HEK293 (cell line): ENCODE results near the gene PIM3.
A peak's percentile ranks its signal among the peaks of the same experiment; 100 is the strongest.

Experiments used
- CTCF ChIP-seq: fragments of 450-650 bp; formaldehyde crosslinking; IDR thresholded peaks from 2 replicates; pipeline ENCODE4 v1.5.1; 2016; ENCODE audit warnings: missing biosample characterization, missing genetic modification characterization
- HOXC10 ChIP-seq: sonication (generic); formaldehyde crosslinking; IDR thresholded peaks from 2 replicates; pipeline ENCODE4 v1.8.1; 2023; ENCODE audit warnings: mild to moderate bottlenecking, missing genetic modification reagents
- RBAK ChIP-seq: fragments of 450-650 bp; formaldehyde crosslinking; IDR thresholded peaks from 2 replicates; pipeline ENCODE4 v1.5.1; 2016; ENCODE audit warnings: missing biosample characterization, missing genetic modification characterization
- REST ChIP-seq: fragments of 450-650 bp; formaldehyde crosslinking; IDR thresholded peaks from 2 replicates; pipeline ENCODE4 v1.5.1; 2016; ENCODE audit warnings: missing biosample characterization, missing genetic modification characterization
- SALL2 ChIP-seq: fragments of 450-650 bp; formaldehyde crosslinking; IDR thresholded peaks from 2 replicates; pipeline ENCODE4 v1.5.0; 2017; ENCODE audit warnings: missing biosample characterization, mild to moderate bottlenecking, missing genetic modification characterization, borderline replicate concordance
- SCRT2 ChIP-seq: fragments of 450-650 bp; formaldehyde crosslinking; IDR thresholded peaks from 2 replicates; pipeline ENCODE4 v1.5.1; 2016; ENCODE audit warnings: missing biosample characterization, missing genetic modification characterization
- ZBTB10 ChIP-seq: fragments of 450-650 bp; formaldehyde crosslinking; IDR thresholded peaks from 2 replicates; pipeline ENCODE4 v1.5.1; 2016; ENCODE audit warnings: missing biosample characterization, missing genetic modification characterization
- ZNF10 ChIP-seq: fragments of 450-650 bp; formaldehyde crosslinking; IDR thresholded peaks from 2 replicates; pipeline ENCODE4 v1.5.1; 2017; ENCODE audit warnings: missing biosample characterization, missing genetic modification characterization
- ZNF16 ChIP-seq: fragments of 450-650 bp; formaldehyde crosslinking; IDR thresholded peaks from 2 replicates; pipeline ENCODE4 v1.5.1; 2016; ENCODE audit warnings: low read depth, missing biosample characterization, missing genetic modification characterization
- ZNF221 ChIP-seq: fragments of 450-650 bp; formaldehyde crosslinking; IDR thresholded peaks from 2 replicates; pipeline ENCODE4 v1.5.1; 2017; ENCODE audit warnings: missing biosample characterization, missing genetic modification characterization, borderline replicate concordance
- ZNF449 ChIP-seq: fragments of 450-650 bp; formaldehyde crosslinking; IDR thresholded peaks from 2 replicates; pipeline ENCODE4 v1.5.1; 2017; ENCODE audit warnings: missing biosample characterization, mild to moderate bottlenecking, missing genetic modification characterization, moderate library complexity
- ZNF488 ChIP-seq: fragments of 450-650 bp; formaldehyde crosslinking; IDR thresholded peaks from 2 replicates; pipeline ENCODE4 v1.5.1; 2016; ENCODE audit warnings: missing biosample characterization, missing genetic modification characterization
- ZNF518A ChIP-seq: fragments of 450-650 bp; formaldehyde crosslinking; conservative IDR thresholded peaks from 2 replicates; pipeline ENCODE4 v1.5.1; 2016; ENCODE audit warnings: low read depth, missing biosample characterization, missing genetic modification characterization
- ZNF596 ChIP-seq: fragments of 450-650 bp; IDR thresholded peaks from 2 replicates; pipeline ENCODE4 v1.5.0; 2018; ENCODE audit warnings: missing biosample characterization, mild to moderate bottlenecking, missing genetic modification characterization, moderate library complexity
- ZNF785 ChIP-seq: fragments of 450-650 bp; formaldehyde crosslinking; IDR thresholded peaks from 2 replicates; pipeline ENCODE4 v1.5.1; 2016; ENCODE audit warnings: missing biosample characterization, missing genetic modification characterization
- ZSCAN23 ChIP-seq: fragments of 450-650 bp; formaldehyde crosslinking; IDR thresholded peaks from 2 replicates; pipeline ENCODE4 v1.5.1; 2016; ENCODE audit warnings: missing biosample characterization, missing genetic modification characterization
- ZSCAN5A ChIP-seq: fragments of 450-650 bp; formaldehyde crosslinking; IDR thresholded peaks from 2 replicates; pipeline ENCODE4 v1.5.1; 2016; ENCODE audit warnings: missing biosample characterization, missing genetic modification characterization

Gene PIM3

GRCh38 chr22:49917974-49918910, 42.3 kb upstream of the PIM3 start, which contains the start of the genes ALG12 and CRELD2 (continued):
- TF ChIP-seq ZNF488 (tag by site-specific recombination) (no peak), CTCF (no peak), ZNF785 (no peak), ZNF596 (tag by site-specific recombination) (0 out of 2 replicates have a peak, but pooled peaks have one; percentile 10), ZSCAN23 (tag by site-specific recombination) (no peak), ZNF10 (tag by site-specific recombination) (no peak), ZNF16 (tag by site-specific recombination) (no peak), ZSCAN5A (tag by site-specific recombination) (0 out of 2 replicates have a peak, but pooled peaks have one; percentile 28), SCRT2 (tag by site-specific recombination) (no peak), ZNF449 (tag by site-specific recombination) (peak; percentile 35; the same call in 1 of the 2 replicates), ZNF518A (tag by site-specific recombination) (no peak), ZBTB10 (tag by site-specific recombination) (no peak), HOXC10 (no peak), ZNF221 (no peak), RBAK (tag by site-specific recombination) (no peak), REST (no peak), SALL2 (no peak)
